Measurements from ENCODE around the gene CAMKMT.

GRCh38 chr2:44736270-44736942 is 374.7 kb downstream of the CAMKMT start:
- no peak for TF ChIP-seq CTCF (IDR thresholded peaks at IDR 0.05; ENCODE audit: insufficient read depth, low read length, poor library complexity, severe bottlenecking)
- TF ChIP-seq EZH2phosphoT487 (conservative IDR thresholded peaks at IDR 0.05; ENCODE audit: low read length), result no peak
